GM23338 (cell line): ENCODE measurements around the gene TAS2R40. TPM values are rescaled to one million over a fixed set of nuclear protein-coding genes. Genes with fewer than 3 reads are reported as not detected.

ENCODE experiments used
- ATAC-seq: fragments of 200-7000 bp; cut with Tn5 transposase; 3 replicates; pipeline ENCODE4 v1.9.1; 2020
- DNase-seq: peaks from one replicate; pipeline ENCODE4 v3.0.0-alpha.2; 2015; ENCODE audit warnings: low spot score
- H2AFZ ChIP-seq: fragments of 200-600 bp; sonication (generic); 2 replicates; pipeline ENCODE4 v1.8.0; 2016; ENCODE audit warnings: antibody characterized with exemption, mild to moderate bottlenecking, moderate library complexity
- H3F3A ChIP-seq: fragments of 200-600 bp; sonication (generic); replicated peaks from 2 replicates; pipeline ENCODE4 v1.8.0; 2017; ENCODE audit warnings: antibody characterized with exemption, mixed run types, low read depth
- H3K27ac ChIP-seq: fragments of 200-600 bp; sonication (generic); 2 replicates; pipeline ENCODE4 v1.6.1; 2016; ENCODE audit warnings: low read depth
- H3K27me3 ChIP-seq: fragments of 200-600 bp; sonication (generic); 2 replicates; pipeline ENCODE4 v1.8.0; 2016; ENCODE audit warnings: mild to moderate bottlenecking, mixed run types, moderate library complexity; ENCODE audit not compliant: insufficient read depth
- H3K36me3 ChIP-seq: fragments of 200-600 bp; sonication (generic); 2 replicates; pipeline ENCODE4 v1.8.0; 2016; ENCODE audit warnings: mild to moderate bottlenecking; ENCODE audit not compliant: insufficient read depth
- H3K4me1 ChIP-seq: fragments of 200-600 bp; sonication (generic); 2 replicates; pipeline ENCODE4 v1.8.0; 2016; ENCODE audit warnings: mild to moderate bottlenecking, moderate library complexity; ENCODE audit not compliant: insufficient read depth
- H3K4me2 ChIP-seq: fragments of 200-600 bp; sonication (generic); 2 replicates; pipeline ENCODE4 v1.7.1; 2017; ENCODE audit warnings: mixed run types
- H3K4me3 ChIP-seq: fragments of 200-600 bp; sonication (generic); 2 replicates; pipeline ENCODE4 v1.6.1; 2016; ENCODE audit warnings: mixed run types
- H3K79me2 ChIP-seq: fragments of 200-600 bp; sonication (generic); replicated peaks from 2 replicates; pipeline ENCODE4 v1.8.0; 2017; ENCODE audit warnings: mild to moderate bottlenecking; ENCODE audit not compliant: insufficient read depth
- H3K9me2 ChIP-seq: fragments of 200-600 bp; sonication (generic); 2 replicates; pipeline ENCODE4 v1.8.0; 2017; ENCODE audit not compliant: insufficient read depth
- H4K20me1 ChIP-seq: fragments of 200-600 bp; sonication (generic); replicated peaks from 2 replicates; pipeline ENCODE4 v1.8.0; 2017; ENCODE audit warnings: mild to moderate bottlenecking; ENCODE audit not compliant: insufficient read depth
- H3K27ac Mint-ChIP-seq: 2 replicates; pipeline ENCODE4 v1.8.0; 2020; ENCODE audit warnings: inconsistent platforms, mild to moderate bottlenecking, moderate library complexity, mixed read lengths
- H3K27me3 Mint-ChIP-seq: 3 replicates; pipeline ENCODE4 v1.8.0; 2022; ENCODE audit warnings: low read depth, mild to moderate bottlenecking, moderate library complexity, mixed read lengths, inconsistent platforms; ENCODE audit not compliant: insufficient read depth, poor library complexity
- H3K36me3 Mint-ChIP-seq: 3 replicates; pipeline ENCODE4 v1.8.0; 2021; ENCODE audit warnings: low read depth, mild to moderate bottlenecking, inconsistent platforms, moderate library complexity, mixed read lengths
- H3K4me1 Mint-ChIP-seq: 3 replicates; pipeline ENCODE4 v1.8.0; 2020; ENCODE audit warnings: mild to moderate bottlenecking, inconsistent platforms, mixed read lengths
- H3K4me3 Mint-ChIP-seq: 3 replicates; pipeline ENCODE4 v1.8.0; 2021; ENCODE audit warnings: moderate library complexity, mild to moderate bottlenecking, inconsistent platforms, mixed read lengths
- H3K9me3 Mint-ChIP-seq: 3 replicates; pipeline ENCODE4 v1.8.0; 2020; ENCODE audit warnings: moderate library complexity, mild to moderate bottlenecking, inconsistent platforms, mixed read lengths
- CREB1 ChIP-seq: fragments of 250-450 bp; sonication (Bioruptor Pico); IDR thresholded peaks from 2 replicates; pipeline ENCODE4 v1.5.0; 2020; ENCODE audit warnings: low read depth, mild to moderate bottlenecking, moderate library complexity
- CTCF ChIP-seq, 2 experiments: fragments of 200-600 bp in 1 of 2; sonication (generic) in 1 of 2; conservative IDR thresholded peaks; 2 replicates each; pipeline versions ENCODE4 v1.5.1 to v1.6.1; 2016 to 2017; ENCODE audit warnings: antibody characterized with exemption in 2 of 2, low read depth in 2 of 2, mild to moderate bottlenecking in 2 of 2, moderate library complexity in 1 of 2
- EZH2 ChIP-seq: fragments of 200-600 bp; sonication (generic); IDR thresholded peaks from one replicate; pipeline ENCODE4 v1.8.0; 2017; ENCODE audit warnings: antibody characterized with exemption, mild to moderate bottlenecking, low read depth; ENCODE audit not compliant: unreplicated experiment
- EZH2phosphoT487 ChIP-seq: fragments of 200-600 bp; sonication (generic); IDR thresholded peaks from one replicate; pipeline ENCODE4 v1.8.1; 2018; ENCODE audit warnings: antibody characterized with exemption; ENCODE audit not compliant: unreplicated experiment
- JUNB ChIP-seq: IDR thresholded peaks from one replicate; pipeline ENCODE4 v1.6.1; 2016; ENCODE audit warnings: antibody characterized with exemption; ENCODE audit not compliant: unreplicated experiment
- NANOG ChIP-seq: IDR thresholded peaks from 2 replicates; pipeline ENCODE4 v1.6.1; 2016; ENCODE audit warnings: antibody characterized with exemption, borderline replicate concordance
- POLR2AphosphoS5 ChIP-seq: IDR thresholded peaks from 2 replicates; pipeline ENCODE4 v1.6.1; 2016; ENCODE audit warnings: antibody characterized with exemption, low read depth
- REST ChIP-seq: IDR thresholded peaks from one replicate; pipeline ENCODE4 v1.6.1; 2018; ENCODE audit warnings: antibody characterized with exemption; ENCODE audit not compliant: unreplicated experiment
- STAT1 ChIP-seq: IDR thresholded peaks from one replicate; pipeline ENCODE4 v1.6.1; 2016; ENCODE audit warnings: antibody characterized with exemption; ENCODE audit not compliant: unreplicated experiment
- ZNF114 ChIP-seq: fragments of 250-450 bp; sonication (Bioruptor Pico); IDR thresholded peaks from 2 replicates; pipeline ENCODE4 v1.5.0; 2020; ENCODE audit warnings: mild to moderate bottlenecking, moderate library complexity
- ZNF462 ChIP-seq: fragments of 250-450 bp; sonication (Bioruptor Pico); IDR thresholded peaks from 2 replicates; pipeline ENCODE4 v1.5.0; 2020; ENCODE audit warnings: mild to moderate bottlenecking, moderate library complexity
- polyA plus RNA-seq: library from polyadenylated mRNA; unstranded; fragments of >200 nt; fragmentation: Nextera tagmentation; extraction: Ambion mirVana; gene quantifications from 2 replicates; pipeline ENCODE4 v1.2.1, GENCODE V29; 2016
- total RNA-seq: library from RNA; depleted of rRNA; stranded (reverse); fragments of >200 nt; shearing (Covaris generic); gene quantifications from 2 replicates; pipeline ENCODE4 v1.2.3, GENCODE V29; 2014

Gene TAS2R40
- total and polyA plus RNA-seq, 2 experiments from 2014 or later, result not detected

- H3K4me3 ChIP-seq, result no peak overlapping the region
- H3F3A ChIP-seq, result no peaks in the 10 kb centered on the region
- H3K36me3 ChIP-seq, result no peaks in the 10 kb centered on the region
- H3K9me3 Mint-ChIP-seq, result no peaks in the 10 kb centered on the region
- ATAC-seq (no peak), DNase-seq (no peak)
- H3K27ac Mint-ChIP-seq, result no peak overlapping the region
- H3K36me3 Mint-ChIP-seq, result no peaks in the 10 kb centered on the region
- no peaks in the 10 kb centered on the region for H3K9me2 ChIP-seq
- H3K4me3 Mint-ChIP-seq, result no peak overlapping the region
- no peaks in the 10 kb centered on the region for H3K27me3 ChIP-seq
- no peaks in the 10 kb centered on the region for H3K4me1 Mint-ChIP-seq
- TF ChIP-seq JUNB, result no peak
- no peak for TF ChIP-seq REST
- TF ChIP-seq NANOG, result no peak
- TF ChIP-seq CREB1 (CRISPR knock-in tag), result no peak
- TF ChIP-seq ZNF462 (CRISPR knock-in tag), result no peak
- no peak for TF ChIP-seq POLR2AphosphoS5
- TF ChIP-seq EZH2, result no peak
- no peak for TF ChIP-seq STAT1
- TF ChIP-seq CTCF (conservative IDR thresholded peaks at IDR 0.05; ENCODE audit: low read depth in 2 of 2), result no peak
- no peak for TF ChIP-seq EZH2phosphoT487
- no peak for TF ChIP-seq ZNF114 (CRISPR knock-in tag)
- no peak overlapping the region for H2AFZ ChIP-seq
- no peak overlapping the region for H3K27ac ChIP-seq
- no peaks in the 10 kb centered on the region for H3K4me1 ChIP-seq
- H4K20me1 ChIP-seq, result no peaks in the 10 kb centered on the region
- no peak overlapping the region for H3K4me2 ChIP-seq
- no peaks in the 10 kb centered on the region for H3K79me2 ChIP-seq
- H3K27me3 Mint-ChIP-seq, result no peaks in the 10 kb centered on the region
These were observed 33.7 kb downstream of the TAS2R40 start for GRCh38 chr7:143255564-143255963.
